ENCODE measurements around the gene BCLAF3. TPM values are rescaled to one million over a fixed set of nuclear protein-coding genes. Genes with fewer than 3 reads are reported as not detected.

The BCLAF3 gene
- total and polyA plus RNA-seq, 2 experiments from 2014 or later: 6.6 to 7.0 TPM

DNA sequence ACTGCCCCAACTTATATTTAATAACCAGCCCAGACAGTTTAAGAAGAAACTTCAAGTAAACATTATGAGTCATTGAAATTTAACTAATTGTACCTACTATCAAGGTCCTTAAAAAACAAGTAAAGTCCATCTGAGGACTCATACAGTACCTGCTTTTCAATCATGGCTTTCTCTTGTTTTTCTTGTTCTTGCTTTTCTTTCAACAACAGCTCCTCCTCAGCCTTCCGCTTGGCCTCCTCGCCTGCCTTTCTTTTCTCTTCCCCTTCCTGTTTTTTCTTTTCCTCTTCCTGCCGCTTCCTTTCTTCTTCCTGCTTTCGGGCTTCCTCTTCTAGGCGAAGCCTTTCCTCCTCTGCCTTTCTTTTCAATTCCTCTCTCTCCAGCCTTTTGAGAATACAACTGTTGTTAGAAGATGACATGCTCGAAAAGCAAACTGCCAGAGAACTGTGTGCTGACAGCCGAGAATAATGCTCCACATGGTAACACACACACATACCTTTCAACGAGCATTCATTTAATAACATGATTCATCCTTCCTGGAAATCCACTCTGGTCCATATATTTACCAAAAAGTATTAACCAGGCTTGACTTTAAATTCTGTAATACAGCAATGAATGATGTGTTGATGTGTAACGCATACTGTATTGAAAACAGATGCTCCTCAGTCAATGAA lies 25.2 kb upstream of the BCLAF3 start:
- H3K9me3 ChIP-seq (ENCODE audit: low read depth): no peaks in the 10 kb centered on the region
- 78% methylated on average over 9 of the region's 9 CpGs for WGBS (ENCODE audit: low lambda C conversion rate, missing lambda C conversion rate)
- no peaks in the 10 kb centered on the region for H3K36me3 ChIP-seq (replicated peaks; ENCODE audit: insufficient read depth, low read depth)
- H3K4me2 ChIP-seq: no peak overlapping the region
- H4K20me1 ChIP-seq (ENCODE audit: insufficient read depth, poor library complexity, severe bottlenecking): no peaks in the 10 kb centered on the region
- H3K9me2 ChIP-seq (replicated peaks; ENCODE audit: insufficient read depth): no peaks in the 10 kb centered on the region
- no peak overlapping the region for H2AFZ ChIP-seq
- no peaks in the 10 kb centered on the region for H3K79me2 ChIP-seq
- H3K4me3 ChIP-seq: no peak overlapping the region
- TF ChIP-seq EZH2 (IDR thresholded peaks at IDR 0.05; ENCODE audit: borderline replicate concordance) (no peak), EZH2phosphoT487 (IDR thresholded peaks at IDR 0.05; ENCODE audit: low read depth, severe bottlenecking, unreplicated experiment) (no peak)
- TF ChIP-seq, protein P1, sequence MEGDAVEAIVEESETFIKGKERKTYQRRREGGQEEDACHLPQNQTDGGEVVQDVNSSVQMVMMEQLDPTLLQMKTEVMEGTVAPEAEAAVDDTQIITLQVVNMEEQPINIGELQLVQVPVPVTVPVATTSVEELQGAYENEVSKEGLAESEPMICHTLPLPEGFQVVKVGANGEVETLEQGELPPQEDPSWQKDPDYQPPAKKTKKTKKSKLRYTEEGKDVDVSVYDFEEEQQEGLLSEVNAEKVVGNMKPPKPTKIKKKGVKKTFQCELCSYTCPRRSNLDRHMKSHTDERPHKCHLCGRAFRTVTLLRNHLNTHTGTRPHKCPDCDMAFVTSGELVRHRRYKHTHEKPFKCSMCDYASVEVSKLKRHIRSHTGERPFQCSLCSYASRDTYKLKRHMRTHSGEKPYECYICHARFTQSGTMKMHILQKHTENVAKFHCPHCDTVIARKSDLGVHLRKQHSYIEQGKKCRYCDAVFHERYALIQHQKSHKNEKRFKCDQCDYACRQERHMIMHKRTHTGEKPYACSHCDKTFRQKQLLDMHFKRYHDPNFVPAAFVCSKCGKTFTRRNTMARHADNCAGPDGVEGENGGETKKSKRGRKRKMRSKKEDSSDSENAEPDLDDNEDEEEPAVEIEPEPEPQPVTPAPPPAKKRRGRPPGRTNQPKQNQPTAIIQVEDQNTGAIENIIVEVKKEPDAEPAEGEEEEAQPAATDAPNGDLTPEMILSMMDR (IDR thresholded peaks at IDR 0.05; ENCODE audit: poor library complexity): no peak
- no peak for DNase-seq (ENCODE audit: low spot score)
- no peaks in the 10 kb centered on the region for H3K27me3 ChIP-seq
- no peaks in the 10 kb centered on the region for H3K4me1 ChIP-seq (ENCODE audit: insufficient read depth)
- no peak overlapping the region for H3K27ac ChIP-seq

DNA sequence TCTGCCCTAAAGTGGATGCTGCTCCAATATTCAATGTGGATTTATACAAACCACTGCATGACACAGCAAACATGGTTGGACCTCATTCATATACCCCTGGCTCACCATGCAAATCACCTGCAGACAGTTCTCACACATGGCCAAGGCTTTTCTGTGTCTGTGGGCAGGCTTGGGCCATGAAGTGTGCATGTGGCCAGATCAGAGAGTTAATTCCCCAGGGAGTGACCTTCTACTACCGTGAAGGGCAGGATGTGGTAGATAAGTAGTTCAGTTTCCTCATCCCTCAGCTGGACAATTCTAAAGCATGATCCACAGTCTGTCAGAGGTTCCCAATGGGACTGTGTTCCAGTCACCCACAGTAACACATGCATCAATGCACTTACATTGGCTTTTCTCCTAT lies 24.6 kb upstream of the BCLAF3 start:
- Histone ChIP-seq H3K4me1 (ENCODE audit: insufficient read depth) (no peaks in the 10 kb centered on the region), H3K27me3 (no peaks in the 10 kb centered on the region), H4K20me1 (ENCODE audit: insufficient read depth, poor library complexity, severe bottlenecking) (no peaks in the 10 kb centered on the region), H3K27ac (no peak overlapping the region), H3K4me3 (no peak overlapping the region), H3K9me2 (replicated peaks; ENCODE audit: insufficient read depth) (no peaks in the 10 kb centered on the region), H3K79me2 (no peaks in the 10 kb centered on the region), H3K9me3 (ENCODE audit: low read depth) (no peaks in the 10 kb centered on the region), H2AFZ (no peak overlapping the region), H3K4me2 (no peak overlapping the region), H3K36me3 (replicated peaks; ENCODE audit: insufficient read depth, low read depth) (no peaks in the 10 kb centered on the region)
- TF ChIP-seq, protein P1 (IDR thresholded peaks at IDR 0.05; ENCODE audit: poor library complexity): no peak
- no peak for TF ChIP-seq EZH2 (IDR thresholded peaks at IDR 0.05; ENCODE audit: borderline replicate concordance)
- no peak for TF ChIP-seq EZH2phosphoT487 (IDR thresholded peaks at IDR 0.05; ENCODE audit: low read depth, severe bottlenecking, unreplicated experiment)
- no peak for DNase-seq (ENCODE audit: low spot score)
- WGBS (ENCODE audit: low lambda C conversion rate, missing lambda C conversion rate): 84% methylated on average over 1 of the region's 1 CpG

DNA sequence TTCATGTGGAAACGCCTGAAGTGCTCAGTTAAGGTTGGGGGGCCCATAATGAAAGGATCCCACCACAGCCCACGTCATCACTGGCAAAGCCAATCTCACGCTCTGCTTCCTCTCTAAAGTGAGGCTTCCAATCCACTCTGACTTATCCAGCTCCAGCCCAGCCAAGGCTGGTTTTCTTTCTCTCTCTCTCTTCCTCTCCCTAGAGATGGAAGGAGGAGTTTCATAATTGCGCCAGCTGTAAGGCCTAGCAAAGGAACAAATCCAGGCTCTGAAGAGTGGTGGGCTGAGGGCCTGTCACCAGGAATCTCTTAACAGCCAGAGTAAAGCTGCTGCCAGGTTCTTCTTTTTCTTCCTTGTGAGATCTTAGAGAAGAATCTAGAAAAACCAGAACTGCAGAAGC lies 20.7 kb upstream of the BCLAF3 start:
- H3K27ac ChIP-seq: no peak overlapping the region
- no peak for DNase-seq (ENCODE audit: low spot score)
- H3K9me3 ChIP-seq (ENCODE audit: low read depth): no peaks in the 10 kb centered on the region
- H3K4me3 ChIP-seq: no peak overlapping the region
- H2AFZ ChIP-seq: no peak overlapping the region
- H3K9me2 ChIP-seq (replicated peaks; ENCODE audit: insufficient read depth): no peaks in the 10 kb centered on the region
- H3K36me3 ChIP-seq (replicated peaks; ENCODE audit: insufficient read depth, low read depth): no peaks in the 10 kb centered on the region
- H3K4me1 ChIP-seq (ENCODE audit: insufficient read depth): no peaks in the 10 kb centered on the region
- H3K4me2 ChIP-seq: no peak overlapping the region
- 77% methylated on average over 4 of the region's 4 CpGs for WGBS (ENCODE audit: low lambda C conversion rate, missing lambda C conversion rate)
- TF ChIP-seq, protein P1 (IDR thresholded peaks at IDR 0.05; ENCODE audit: poor library complexity): no peak
- TF ChIP-seq EZH2 (IDR thresholded peaks at IDR 0.05; ENCODE audit: borderline replicate concordance) (no peak), EZH2phosphoT487 (IDR thresholded peaks at IDR 0.05; ENCODE audit: low read depth, severe bottlenecking, unreplicated experiment) (no peak)
- H3K79me2 ChIP-seq: no peaks in the 10 kb centered on the region
- no peaks in the 10 kb centered on the region for H4K20me1 ChIP-seq (ENCODE audit: insufficient read depth, poor library complexity, severe bottlenecking)
- H3K27me3 ChIP-seq: no peaks in the 10 kb centered on the region

Data from hepatocyte (in vitro differentiated cells).